Keratinocyte (primary cell): ENCODE data around the gene FAM32A.

Source experiments
- CTCF ChIP-seq, 3 experiments: IDR thresholded peaks in 1 of 3; conservative IDR thresholded peaks in 1 of 3; optimal IDR thresholded peaks in 1 of 3; 2 replicates in 2 of 3; 3 replicates in 1 of 3; pipeline versions ENCODE3 to v1.5.1; 2011; ENCODE audit warnings: low read length in 3 of 3, mild to moderate bottlenecking in 3 of 3, moderate library complexity in 2 of 3, control low read depth in 1 of 3, inconsistent platforms in 1 of 3; ENCODE audit not compliant: insufficient read depth in 2 of 3; ENCODE audit errors: extremely low read depth in 1 of 3
- EZH2 ChIP-seq: IDR thresholded peaks from one replicate; pipeline ENCODE4 v1.6.1; 2012; ENCODE audit warnings: inconsistent platforms, mild to moderate bottlenecking, low read length, moderate library complexity

GRCh38 chr19:16185768-16186123 lies 536 bp downstream of the FAM32A start:
- peak; percentile 30 to 59 (median 51) for TF ChIP-seq CTCF (optimal IDR thresholded peaks at IDR 0.05 in 1 of 3, IDR thresholded peaks at IDR 0.05 in 1 of 3, conservative IDR thresholded peaks at IDR 0.05 in 1 of 3; ENCODE audit: extremely low read depth in 1 of 3, insufficient read depth in 2 of 3, low read length in 3 of 3)
- TF ChIP-seq EZH2, result no peak
